Peyer's patch (tissue), 4 donors: Measurements from ENCODE around the gene TLK2.

Source experiments
- CTCF ChIP-seq, 6 experiments: fragments of 450-650 bp in 4 of 6; fragments of 200-600 bp in 2 of 6; sonication (generic) in 1 of 6; IDR thresholded peaks; one replicate each; pipeline ENCODE4 v1.5.1; 2017 to 2019; ENCODE audit warnings: antibody characterized with exemption in 6 of 6, mild to moderate bottlenecking in 3 of 6, moderate library complexity in 1 of 6
- POLR2A ChIP-seq, 2 donors: fragments of 450-650 bp; IDR thresholded peaks; one replicate each; pipeline ENCODE4 v1.5.1; 2017; ENCODE audit warnings: antibody characterized with exemption in 2 of 2, mild to moderate bottlenecking in 2 of 2, moderate library complexity in 2 of 2

- TF ChIP-seq CTCF (IDR thresholded peaks at IDR 0.05) (no peak), POLR2A (IDR thresholded peaks at IDR 0.05) (no peak)
Measured at GRCh38 chr17:62656446-62656845, 177.8 kb downstream of the TLK2 start.
